MM.1S (cell line): ENCODE data around the gene SMARCAD1.

Experiments
- EZH2 ChIP-seq: fragments of 300-600 bp; sonication (generic); optimal IDR thresholded peaks from 2 replicates; pipeline ENCODE3; 2017; ENCODE audit warnings: low read depth, mild to moderate bottlenecking, antibody characterized with exemption, low read length, mixed read lengths
- TF ChIP-seq, protein P1 (sequence below): fragments of 300-600 bp; sonication (generic); IDR thresholded peaks from 2 replicates; pipeline ENCODE4 v1.5.1; 2016; ENCODE audit warnings: antibody characterized with exemption, low read length, mixed read lengths

DNA sequence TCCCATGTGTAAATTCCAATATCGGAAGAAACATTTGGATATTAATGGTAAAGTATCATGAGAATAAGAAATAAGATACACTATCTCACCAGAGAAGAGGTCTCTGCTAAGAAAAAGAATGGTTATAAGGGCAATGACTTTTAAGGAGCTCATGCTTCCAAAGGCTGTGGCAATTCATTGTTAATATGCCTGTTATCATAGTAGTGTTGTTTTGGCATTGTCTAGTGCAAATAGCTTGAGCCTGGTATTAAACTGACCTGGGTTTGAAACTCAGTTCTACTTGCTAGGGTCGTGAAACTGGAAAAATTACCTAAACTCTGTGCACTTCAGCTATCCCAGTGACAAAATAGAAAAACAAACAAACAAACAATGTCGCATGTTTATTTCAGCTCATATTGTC is 126.2 kb downstream of the SMARCAD1 start:
- no peak for TF ChIP-seq EZH2
- TF ChIP-seq, protein P1, sequence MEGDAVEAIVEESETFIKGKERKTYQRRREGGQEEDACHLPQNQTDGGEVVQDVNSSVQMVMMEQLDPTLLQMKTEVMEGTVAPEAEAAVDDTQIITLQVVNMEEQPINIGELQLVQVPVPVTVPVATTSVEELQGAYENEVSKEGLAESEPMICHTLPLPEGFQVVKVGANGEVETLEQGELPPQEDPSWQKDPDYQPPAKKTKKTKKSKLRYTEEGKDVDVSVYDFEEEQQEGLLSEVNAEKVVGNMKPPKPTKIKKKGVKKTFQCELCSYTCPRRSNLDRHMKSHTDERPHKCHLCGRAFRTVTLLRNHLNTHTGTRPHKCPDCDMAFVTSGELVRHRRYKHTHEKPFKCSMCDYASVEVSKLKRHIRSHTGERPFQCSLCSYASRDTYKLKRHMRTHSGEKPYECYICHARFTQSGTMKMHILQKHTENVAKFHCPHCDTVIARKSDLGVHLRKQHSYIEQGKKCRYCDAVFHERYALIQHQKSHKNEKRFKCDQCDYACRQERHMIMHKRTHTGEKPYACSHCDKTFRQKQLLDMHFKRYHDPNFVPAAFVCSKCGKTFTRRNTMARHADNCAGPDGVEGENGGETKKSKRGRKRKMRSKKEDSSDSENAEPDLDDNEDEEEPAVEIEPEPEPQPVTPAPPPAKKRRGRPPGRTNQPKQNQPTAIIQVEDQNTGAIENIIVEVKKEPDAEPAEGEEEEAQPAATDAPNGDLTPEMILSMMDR, result no peak
